MM.1S (cell line): ENCODE results near the gene NPSR1.

ENCODE experiments used
- CTCF ChIP-seq: fragments of 300-600 bp; sonication (generic); IDR thresholded peaks from 2 replicates; pipeline ENCODE4 v1.5.1; 2016; ENCODE audit warnings: antibody characterized with exemption, low read length, mixed read lengths
- EZH2 ChIP-seq: fragments of 300-600 bp; sonication (generic); optimal IDR thresholded peaks from 2 replicates; pipeline ENCODE3; 2017; ENCODE audit warnings: low read depth, mild to moderate bottlenecking, antibody characterized with exemption, low read length, mixed read lengths
- EZH2phosphoT487 ChIP-seq: fragments of 300-600 bp; sonication (generic); IDR thresholded peaks from 2 replicates; pipeline ENCODE4 v1.6.1; 2018; ENCODE audit warnings: antibody characterized with exemption, low read length

- TF ChIP-seq EZH2phosphoT487 = no peak
- no peak for TF ChIP-seq CTCF
- TF ChIP-seq EZH2 = no peak
Measured at GRCh38 chr7:34687529-34687928, 29.5 kb downstream of the NPSR1 start.
